H9 (cell line): Measurements from ENCODE around the gene TADA3. TPM values are rescaled to one million over a fixed set of nuclear protein-coding genes. Genes with fewer than 3 reads are reported as not detected.
A peak's percentile ranks its signal among the peaks of the same experiment; 100 is the strongest.

Experiments
- DNase-seq: peaks from one replicate; pipeline ENCODE4 v3.0.0-alpha.2; 2017
- H2AFZ ChIP-seq: one replicate; pipeline ENCODE4 v1.6.1; 2013; ENCODE audit warnings: mild to moderate bottlenecking, low read length, control low read depth, moderate library complexity
- H2AK5ac ChIP-seq: 2 replicates; pipeline ENCODE4 v1.6.1; 2013; ENCODE audit warnings: low read length, control low read depth, mixed read lengths; ENCODE audit not compliant: insufficient read length
- H2BK120ac ChIP-seq: one replicate; pipeline ENCODE4 v1.6.1; 2013; ENCODE audit warnings: low read depth, mild to moderate bottlenecking, low read length, control low read depth, inconsistent platforms; ENCODE audit not compliant: poor library complexity, severe bottlenecking
- H2BK12ac ChIP-seq: 2 replicates; pipeline ENCODE4 v1.6.1; 2013; ENCODE audit warnings: low read length, control low read depth, mixed read lengths, low read depth; ENCODE audit not compliant: insufficient read length
- H2BK15ac ChIP-seq: 2 replicates; pipeline ENCODE4 v1.6.1; 2013; ENCODE audit warnings: low read depth, low read length, control low read depth
- H2BK20ac ChIP-seq: one replicate; pipeline ENCODE4 v1.6.1; 2013; ENCODE audit warnings: low read depth, mild to moderate bottlenecking, low read length, control low read depth, inconsistent platforms; ENCODE audit not compliant: poor library complexity, severe bottlenecking
- H2BK5ac ChIP-seq: 2 replicates; pipeline ENCODE4 v1.6.1; 2013; ENCODE audit warnings: low read length, control low read depth, mixed read lengths; ENCODE audit not compliant: insufficient read length
- H3K14ac ChIP-seq: 2 replicates; pipeline ENCODE4 v1.6.1; 2013; ENCODE audit warnings: low read length, control low read depth; ENCODE audit not compliant: insufficient read depth
- H3K18ac ChIP-seq: 2 replicates; pipeline ENCODE4 v1.6.1; 2013; ENCODE audit warnings: low read depth, mild to moderate bottlenecking, mixed read lengths, low read length, control low read depth; ENCODE audit not compliant: insufficient read length
- H3K23ac ChIP-seq: 2 replicates; pipeline ENCODE4 v1.6.1; 2013; ENCODE audit warnings: low read length, control low read depth, mixed read lengths, low read depth; ENCODE audit not compliant: insufficient read length
- H3K23me2 ChIP-seq: 2 replicates; pipeline ENCODE4 v1.6.1; 2013; ENCODE audit warnings: low read depth, mild to moderate bottlenecking, mixed read lengths, low read length, control low read depth; ENCODE audit not compliant: insufficient read length, poor library complexity, severe bottlenecking
- H3K27ac ChIP-seq: 2 replicates; pipeline ENCODE4 v1.5.1; 2013; ENCODE audit warnings: low read length, control low read depth, mixed read lengths, low read depth; ENCODE audit not compliant: insufficient read length
- H3K27me3 ChIP-seq: 2 replicates; pipeline ENCODE4 v1.6.1; 2013; ENCODE audit warnings: low read length, control low read depth, inconsistent platforms; ENCODE audit not compliant: insufficient read depth
- H3K4ac ChIP-seq: 2 replicates; pipeline ENCODE4 v1.6.1; 2013; ENCODE audit warnings: low read depth, mild to moderate bottlenecking, control low read depth, inconsistent platforms, low read length, moderate library complexity
- H3K4me1 ChIP-seq: 2 replicates; pipeline ENCODE4 v1.6.1; 2013; ENCODE audit warnings: low read length, control low read depth, inconsistent platforms; ENCODE audit not compliant: insufficient read depth
- H3K4me2 ChIP-seq: 2 replicates; pipeline ENCODE4 v1.6.1; 2013; ENCODE audit warnings: low read length, control low read depth, mixed read lengths; ENCODE audit not compliant: insufficient read length, insufficient read depth
- H3K56ac ChIP-seq: 2 replicates; pipeline ENCODE4 v1.6.1; 2013; ENCODE audit warnings: low read depth, mild to moderate bottlenecking, mixed read lengths, low read length, control low read depth; ENCODE audit not compliant: insufficient read length
- H3K79me1 ChIP-seq: 2 replicates; pipeline ENCODE4 v1.6.1; 2013; ENCODE audit warnings: low read depth, mild to moderate bottlenecking, moderate library complexity, low read length, control low read depth, inconsistent platforms; ENCODE audit not compliant: insufficient read depth, poor library complexity, severe bottlenecking
- H3K79me2 ChIP-seq: 2 replicates; pipeline ENCODE4 v1.6.1; 2013; ENCODE audit warnings: low read length, control low read depth, inconsistent platforms; ENCODE audit not compliant: insufficient read depth
- H3K9ac ChIP-seq: 2 replicates; pipeline ENCODE4 v1.6.1; 2013; ENCODE audit warnings: low read length, control low read depth, mixed read lengths; ENCODE audit not compliant: insufficient read length; ENCODE audit errors: extremely low read depth
- H3K9me3 ChIP-seq: one replicate; pipeline ENCODE4 v1.6.1; 2013; ENCODE audit warnings: low read depth, low read length, inconsistent platforms; ENCODE audit not compliant: control insufficient read depth
- H3T11ph ChIP-seq: one replicate; pipeline ENCODE4 v1.6.1; 2013; ENCODE audit warnings: mild to moderate bottlenecking, low read length, control low read depth, inconsistent platforms
- H4K20me1 ChIP-seq: one replicate; pipeline ENCODE4 v1.6.1; 2013; ENCODE audit not compliant: control insufficient read depth, insufficient read length, insufficient read depth
- H4K5ac ChIP-seq: 2 replicates; pipeline ENCODE4 v1.6.1; 2013; ENCODE audit warnings: low read depth, mild to moderate bottlenecking, mixed read lengths, low read length, control low read depth; ENCODE audit not compliant: insufficient read length
- H4K8ac ChIP-seq: replicated peaks from 2 replicates; pipeline ENCODE4 v1.6.1; 2013; ENCODE audit warnings: low read length, control low read depth, mixed read lengths, low read depth; ENCODE audit not compliant: insufficient read length
- H4K91ac ChIP-seq: 2 replicates; pipeline ENCODE4 v1.6.1; 2013; ENCODE audit warnings: low read depth, mild to moderate bottlenecking, moderate library complexity, mixed read lengths, low read length, control low read depth; ENCODE audit not compliant: insufficient read length
- H3K27ac Mint-ChIP-seq, 3 experiments: 2 replicates in 2 of 3; 3 replicates in 1 of 3; pipeline ENCODE4 v1.8.0; 2020 to 2021; ENCODE audit warnings: mixed read lengths in 3 of 3, mild to moderate bottlenecking in 1 of 3, moderate library complexity in 1 of 3
- H3K27me3 Mint-ChIP-seq: 2 replicates; pipeline ENCODE4 v1.8.0; 2021; ENCODE audit warnings: low read depth, mild to moderate bottlenecking, moderate library complexity, mixed read lengths
- H3K36me3 Mint-ChIP-seq, 3 experiments: 2 replicates in 2 of 3; 3 replicates in 1 of 3; pipeline ENCODE4 v1.8.0; 2020 to 2021; ENCODE audit warnings: low read depth in 3 of 3, mixed read lengths in 3 of 3; ENCODE audit not compliant: insufficient read depth in 1 of 3
- H3K4me1 Mint-ChIP-seq, 2 experiments: 2 replicates each; pipeline ENCODE4 v1.8.0; 2020; ENCODE audit warnings: mixed read lengths in 2 of 2
- H3K4me3 Mint-ChIP-seq, 2 experiments: 2 replicates in 1 of 2; 3 replicates in 1 of 2; pipeline ENCODE4 v1.8.0; 2020 to 2021; ENCODE audit warnings: mild to moderate bottlenecking in 2 of 2, mixed read lengths in 2 of 2, moderate library complexity in 1 of 2
- H3K9me3 Mint-ChIP-seq, 2 experiments: 2 replicates in 1 of 2; 3 replicates in 1 of 2; pipeline ENCODE4 v1.8.0; 2020; ENCODE audit warnings: mild to moderate bottlenecking in 2 of 2, mixed read lengths in 2 of 2, moderate library complexity in 1 of 2
- WGBS: extraction: QIAGEN DNeasy Blood & Tissue Kit; methylation state at CpG from one replicate; pipeline ENCODE4 v1.1.7; 2013; ENCODE audit warnings: missing lambda C conversion rate, low lambda C conversion rate, mixed read lengths; ENCODE audit not compliant: insufficient read length; ENCODE audit errors: extremely low coverage; 5-methylcytosine and 5-hydroxymethylcytosine counted together
- total RNA-seq: library from RNA; stranded (reverse); gene quantifications from 2 replicates; pipeline ENCODE4 v1.2.1, GENCODE V29; 2021
- TF ChIP-seq, protein P1 (sequence below): fragments of 200-600 bp; sonication (generic); conservative IDR thresholded peaks from 3 replicates; pipeline ENCODE4 v1.8.0; 2021; ENCODE audit warnings: antibody characterized with exemption, mild to moderate bottlenecking

Gene TADA3
- total RNA-seq, 1 experiment from 2014 or later, result 49.8 TPM

DNA sequence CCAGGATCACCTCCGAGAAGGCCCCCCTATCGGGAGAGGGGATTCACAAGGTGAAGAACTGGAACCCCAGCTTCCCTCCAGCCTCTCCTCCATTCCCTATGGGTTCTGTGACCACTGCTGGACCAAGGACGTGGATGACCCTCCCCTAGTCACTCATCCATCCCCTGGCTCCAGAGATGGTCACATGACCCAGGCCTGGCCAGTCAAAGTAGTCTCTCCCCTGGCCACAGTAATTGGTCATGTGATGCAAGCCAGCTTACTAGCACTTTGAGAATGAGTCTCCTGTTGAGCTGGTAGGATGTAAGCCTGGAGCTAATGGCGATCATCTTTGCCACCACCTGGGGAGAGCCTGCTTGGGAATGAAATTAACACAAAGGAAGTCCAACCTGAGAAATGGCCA, 26.4 kb downstream of the TADA3 start:
- Histone ChIP-seq H2AFZ (no peak overlapping the region), H3K56ac (no peak overlapping the region), H3K9me3 (no peaks in the 10 kb centered on the region), H3K79me2 (no peaks in the 10 kb centered on the region), H3K18ac (no peak overlapping the region), H4K5ac (no peak overlapping the region), H4K91ac (no peak overlapping the region), H2BK12ac (no peak overlapping the region), H4K20me1 (no peaks in the 10 kb centered on the region), H3K27ac (no peak overlapping the region), H2BK15ac (no peak overlapping the region), H3K4me2 (no peak overlapping the region), H3K14ac (no peak overlapping the region), H3K27me3 (no peaks in the 10 kb centered on the region; the same call in 1 of the 2 replicates), H3K23ac (no peak overlapping the region), H3K79me1 (no peaks in the 10 kb centered on the region), H2BK20ac (no peak overlapping the region), H2BK5ac (no peak overlapping the region), H3T11ph (no peak overlapping the region), H3K9ac (no peak overlapping the region), H3K4ac (no peak overlapping the region), H2BK120ac (no peak overlapping the region), H2AK5ac (no peak overlapping the region), H3K4me1 (no peaks in the 10 kb centered on the region), H4K8ac (no peak overlapping the region), H3K23me2 (no peaks in the 10 kb centered on the region)
- Mint-ChIP-seq H3K4me1 (peaks cover 21 to 32% of the 10 kb centered on the region in 2 experiments), H3K4me3 (no peak overlapping the region), H3K9me3 (no peaks in the 10 kb centered on the region), H3K36me3 (peaks cover 3 to 25% (median 7%) of the 10 kb centered on the region in 3 experiments; a peak in 6 of 7 replicates), H3K27me3 (peaks cover 38% of the 10 kb centered on the region), H3K27ac (no peak overlapping the region)
- peak; percentile 64 for DNase-seq
- TF ChIP-seq, protein P1, sequence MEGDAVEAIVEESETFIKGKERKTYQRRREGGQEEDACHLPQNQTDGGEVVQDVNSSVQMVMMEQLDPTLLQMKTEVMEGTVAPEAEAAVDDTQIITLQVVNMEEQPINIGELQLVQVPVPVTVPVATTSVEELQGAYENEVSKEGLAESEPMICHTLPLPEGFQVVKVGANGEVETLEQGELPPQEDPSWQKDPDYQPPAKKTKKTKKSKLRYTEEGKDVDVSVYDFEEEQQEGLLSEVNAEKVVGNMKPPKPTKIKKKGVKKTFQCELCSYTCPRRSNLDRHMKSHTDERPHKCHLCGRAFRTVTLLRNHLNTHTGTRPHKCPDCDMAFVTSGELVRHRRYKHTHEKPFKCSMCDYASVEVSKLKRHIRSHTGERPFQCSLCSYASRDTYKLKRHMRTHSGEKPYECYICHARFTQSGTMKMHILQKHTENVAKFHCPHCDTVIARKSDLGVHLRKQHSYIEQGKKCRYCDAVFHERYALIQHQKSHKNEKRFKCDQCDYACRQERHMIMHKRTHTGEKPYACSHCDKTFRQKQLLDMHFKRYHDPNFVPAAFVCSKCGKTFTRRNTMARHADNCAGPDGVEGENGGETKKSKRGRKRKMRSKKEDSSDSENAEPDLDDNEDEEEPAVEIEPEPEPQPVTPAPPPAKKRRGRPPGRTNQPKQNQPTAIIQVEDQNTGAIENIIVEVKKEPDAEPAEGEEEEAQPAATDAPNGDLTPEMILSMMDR, result no peak
- WGBS, result no CpG with 5 or more reads among the region's 4 CpGs
